H1 (cell line): ENCODE data around the gene LORICRIN. TPM values are rescaled to one million over a fixed set of nuclear protein-coding genes. Genes with fewer than 3 reads are reported as not detected.

Experiments
- CTCF ChIA-PET: fragments of 300-600 bp; sonication (Branson Sonifier 250); formaldehyde crosslinking; loops from one replicate; lab custom pipeline; 2021; ENCODE audit not compliant: partially characterized antibody; lab: Charles Lee
- POLR2A ChIA-PET: fragments of 300-600 bp; sonication (Branson Sonifier 250); formaldehyde crosslinking; loops from one replicate; lab custom pipeline; 2021; ENCODE audit warnings: inconsistent platforms; ENCODE audit not compliant: partially characterized antibody; lab: Charles Lee
- DNase-seq, 2 experiments: peaks; one replicate each; pipeline versions ENCODE4 v3.0.0 to v3.0.0-alpha.2; 2010 to 2022; ENCODE audit warnings: low spot score in 2 of 2, low read depth in 1 of 2, mixed read lengths in 1 of 2
- FAIRE-seq: peaks from 2 replicates; lab custom pipeline; 2011; peaks lifted over from hg19 to GRCh38; lab: Jason Lieb, UNC
- H2AFZ ChIP-seq: 2 replicates; pipeline ENCODE4 v1.8.1; 2012; ENCODE audit warnings: low read length, inconsistent platforms
- H2AK5ac ChIP-seq: 2 replicates; pipeline ENCODE4 v1.6.1; 2013; ENCODE audit warnings: low read depth, low read length
- H2BK120ac ChIP-seq: replicated peaks from 2 replicates; pipeline ENCODE3; 2013; ENCODE audit warnings: low read depth, low read length, inconsistent platforms
- H2BK12ac ChIP-seq: 2 replicates; pipeline ENCODE4 v1.6.1; 2013; ENCODE audit warnings: low read depth, low read length
- H2BK15ac ChIP-seq: 2 replicates; pipeline ENCODE4 v1.6.1; 2013; ENCODE audit warnings: low read length
- H2BK20ac ChIP-seq: 2 replicates; pipeline ENCODE4 v1.6.1; 2013; ENCODE audit warnings: low read length
- H2BK5ac ChIP-seq: 2 replicates; pipeline ENCODE4 v1.6.1; 2013; ENCODE audit warnings: low read depth, low read length
- H3K14ac ChIP-seq: 2 replicates; pipeline ENCODE4 v1.6.1; 2013; ENCODE audit warnings: inconsistent platforms; ENCODE audit not compliant: insufficient read length
- H3K18ac ChIP-seq: 2 replicates; pipeline ENCODE4 v1.6.1; 2013; ENCODE audit warnings: low read length; ENCODE audit errors: extremely low read depth
- H3K23ac ChIP-seq: 2 replicates; pipeline ENCODE4 v1.6.1; 2013; ENCODE audit warnings: inconsistent platforms; ENCODE audit not compliant: insufficient read length
- H3K23me2 ChIP-seq: 2 replicates; pipeline ENCODE4 v1.6.1; 2013; ENCODE audit warnings: low read depth, low read length
- H3K27ac ChIP-seq: 2 replicates; pipeline ENCODE4 v1.6.1; 2011; ENCODE audit warnings: low read depth, low read length, inconsistent platforms
- H3K27me3 ChIP-seq, 4 experiments: replicated peaks in 1 of 4; 1 replicate in 1 of 4; 2 replicates in 3 of 4; pipeline versions ENCODE4 v1.6.1 to v1.8.1; 2011 to 2013; ENCODE audit warnings: low read length in 3 of 4, mild to moderate bottlenecking in 3 of 4, inconsistent platforms in 2 of 4, mixed read lengths in 2 of 4, moderate library complexity in 1 of 4; ENCODE audit not compliant: control insufficient read depth in 3 of 4, insufficient read depth in 3 of 4; ENCODE audit errors: extremely low read depth in 1 of 4
- H3K36me3 ChIP-seq, 4 experiments: 2 replicates each; pipeline versions ENCODE4 v1.6.1 to v1.8.1; 2011 to 2013; ENCODE audit warnings: mild to moderate bottlenecking in 4 of 4, low read length in 3 of 4, moderate library complexity in 2 of 4, control low read depth in 1 of 4, inconsistent platforms in 1 of 4; ENCODE audit not compliant: insufficient read depth in 4 of 4, control insufficient read depth in 2 of 4
- H3K4ac ChIP-seq: replicated peaks from 2 replicates; pipeline ENCODE3; 2013; ENCODE audit warnings: low read length, low read depth, mixed read lengths, inconsistent platforms; ENCODE audit not compliant: insufficient read length
- H3K4me1 ChIP-seq, 4 experiments: replicated peaks in 1 of 4; 1 replicate in 1 of 4; 2 replicates in 3 of 4; pipeline versions ENCODE4 v1.6.1 to v1.8.1; 2011 to 2013; ENCODE audit warnings: low read length in 3 of 4, inconsistent platforms in 2 of 4, mixed read lengths in 1 of 4; ENCODE audit not compliant: insufficient read depth in 4 of 4, control insufficient read depth in 3 of 4
- H3K4me2 ChIP-seq, 2 experiments: 2 replicates each; pipeline versions ENCODE4 v1.6.1 to v1.8.1; 2011 to 2013; ENCODE audit warnings: low read depth in 2 of 2, low read length in 2 of 2, control low read depth in 1 of 2, inconsistent platforms in 1 of 2, mild to moderate bottlenecking in 1 of 2; ENCODE audit not compliant: insufficient read depth in 1 of 2
- H3K4me3 ChIP-seq, 4 experiments: fragments of 200-600, 300-600 bp in 1 of 4; sonication (generic), shearing (Covaris generic), sonication (Bioruptor Twin) in 1 of 4; 2 replicates each; pipeline versions ENCODE4 v1.5.1 to v1.8.1; 2011 to 2016; ENCODE audit warnings: low read length in 4 of 4, low read depth in 3 of 4, control low read depth in 2 of 4, inconsistent platforms in 2 of 4, mild to moderate bottlenecking in 2 of 4, mixed read lengths in 1 of 4, moderate library complexity in 1 of 4; ENCODE audit not compliant: insufficient read depth in 2 of 4; ENCODE audit errors: extremely low read depth in 1 of 4
- H3K56ac ChIP-seq: replicated peaks from 2 replicates; pipeline ENCODE3; 2013; ENCODE audit warnings: low read depth, mild to moderate bottlenecking, mixed read lengths, low read length, inconsistent platforms; ENCODE audit not compliant: insufficient read length
- H3K79me1 ChIP-seq: 2 replicates; pipeline ENCODE4 v1.6.1; 2013; ENCODE audit warnings: low read depth, low read length, control low read depth
- H3K79me2 ChIP-seq, 2 experiments: 2 replicates each; pipeline versions ENCODE4 v1.6.1 to v1.8.1; 2012 to 2013; ENCODE audit warnings: low read length in 2 of 2, mild to moderate bottlenecking in 2 of 2, inconsistent platforms in 1 of 2; ENCODE audit not compliant: insufficient read depth in 2 of 2, control insufficient read depth in 1 of 2
- H3K9ac ChIP-seq, 4 experiments: replicated peaks in 1 of 4; 1 replicate in 1 of 4; 2 replicates in 3 of 4; pipeline versions ENCODE4 v1.6.1 to v1.8.1; 2011 to 2013; ENCODE audit warnings: low read depth in 3 of 4, low read length in 3 of 4, control low read depth in 2 of 4, mild to moderate bottlenecking in 2 of 4, moderate library complexity in 2 of 4, inconsistent platforms in 1 of 4; ENCODE audit errors: extremely low read depth in 1 of 4
- H3K9me3 ChIP-seq, 2 experiments: 2 replicates each; pipeline versions ENCODE4 v1.6.1 to v1.8.1; 2012 to 2013; ENCODE audit warnings: mild to moderate bottlenecking in 2 of 2, moderate library complexity in 2 of 2, control low read depth in 1 of 2, inconsistent platforms in 1 of 2, low read depth in 1 of 2, low read length in 1 of 2, mixed read lengths in 1 of 2; ENCODE audit not compliant: insufficient read depth in 2 of 2
- H4K20me1 ChIP-seq, 2 experiments: replicated peaks in 1 of 2; 2 replicates each; pipeline versions ENCODE3 to v1.8.1; 2011 to 2013; ENCODE audit warnings: inconsistent platforms in 2 of 2, low read length in 2 of 2, mild to moderate bottlenecking in 1 of 2; ENCODE audit not compliant: insufficient read depth in 2 of 2, control insufficient read depth in 1 of 2
- H4K5ac ChIP-seq: 2 replicates; pipeline ENCODE4 v1.6.1; 2013; ENCODE audit warnings: low read length, low read depth, mixed read lengths, inconsistent platforms; ENCODE audit not compliant: insufficient read length
- H4K8ac ChIP-seq: 2 replicates; pipeline ENCODE4 v1.8.0; 2013; ENCODE audit warnings: mild to moderate bottlenecking, moderate library complexity, low read length, inconsistent platforms; ENCODE audit not compliant: insufficient read depth; ENCODE audit errors: extremely low read depth
- H4K91ac ChIP-seq: replicated peaks from 2 replicates; pipeline ENCODE3; 2013; ENCODE audit warnings: low read length, mixed read lengths, inconsistent platforms; ENCODE audit not compliant: insufficient read length
- ASH2L ChIP-seq: fragments of 200-600, 300-600 bp; sonication (generic); IDR thresholded peaks from one replicate; pipeline ENCODE4 v1.7.1; 2017; ENCODE audit warnings: low read length
- POLR2A ChIP-seq, 2 experiments: IDR thresholded peaks; 1 replicate in 1 of 2; 2 replicates in 1 of 2; pipeline ENCODE4 v1.6.1; 2011; ENCODE audit warnings: low read depth in 2 of 2, low read length in 2 of 2, mild to moderate bottlenecking in 2 of 2; ENCODE audit errors: control extremely low read depth in 1 of 2
- WGBS, 2 experiments: shearing (Covaris generic) in 1 of 2; methylation state at CpG; one replicate each; pipeline versions ENCODE4 v1.1.6 to v1.1.7; 2013 to 2015; ENCODE audit warnings: low lambda C conversion rate in 2 of 2, mixed read lengths in 2 of 2, inconsistent platforms in 1 of 2, low coverage in 1 of 2, missing lambda C conversion rate in 1 of 2; ENCODE audit not compliant: insufficient replicate concordance in 2 of 2, insufficient coverage in 1 of 2, insufficient read length in 1 of 2; ENCODE audit errors: extremely low coverage in 1 of 2, missing lambda C conversion rate in 1 of 2; 5-methylcytosine and 5-hydroxymethylcytosine counted together
- polyA plus RNA-seq, 7 experiments: library from polyadenylated mRNA; depleted of rRNA in 3 of 7; stranded (reverse) in 5 of 7; unstranded in 2 of 7; fragments of >200 nt in 5 of 7; fragments of 200-250 nt in 2 of 7; gene quantifications; 1 replicate in 5 of 7; 2 replicates in 1 of 7; 4 replicates in 1 of 7; pipeline versions ENCODE4 v1.2.1 to v1.2.3, GENCODE V29; 2011 to 2013; ENCODE audit warnings: missing spikeins in 2 of 7, mixed read lengths in 2 of 7
- total RNA-seq: library from RNA; stranded (reverse); fragmentation: NEBNext Ultra II Directional; extraction: Animal tissue kit (Norgen Biotek cat#: 25700); gene quantifications from 2 replicates; pipeline ENCODE4 v1.2.1, GENCODE V29; 2021

LORICRIN gene
- total and polyA plus RNA-seq, 2 of the 8 experiments (the other 6 are each of a cell fraction or from before 2014, with no cell fraction given): not detected

GRCh38 chr1:153242160-153242559, 17.3 kb upstream of the LORICRIN start:
- FAIRE-seq: no peak

More at GRCh38 chr1:153242160-153242559, 17.3 kb upstream of the LORICRIN start:
- Histone ChIP-seq H3K4me3 (no peak overlapping the region), H2BK120ac (no peak overlapping the region), H3K23me2 (peaks cover 10% of the 10 kb centered on the region; the same call in 1 of the 2 replicates), H3K18ac (no peak overlapping the region), H3K56ac (no peak overlapping the region), H3K79me2 (no peaks in the 10 kb centered on the region), H3K27ac (no peak overlapping the region), H3K79me1 (no peaks in the 10 kb centered on the region), H2BK20ac (no peak overlapping the region), H4K5ac (no peak overlapping the region), H4K8ac (no peak overlapping the region), H2BK15ac (no peak overlapping the region), H4K20me1 (no peaks in the 10 kb centered on the region), H2AK5ac (no peak overlapping the region), H4K91ac (no peak overlapping the region), H3K4ac (no peak overlapping the region), H3K9me3 (peaks cover 2% of the 10 kb centered on the region in 2 experiments; a peak in 2 of 4 replicates), H3K4me2 (no peak overlapping the region), H2BK12ac (no peak overlapping the region), H3K14ac (no peak overlapping the region), H3K4me1 (no peaks in the 10 kb centered on the region), H3K23ac (no peak overlapping the region), H3K9ac (no peak overlapping the region), H3K36me3 (no peaks in the 10 kb centered on the region), H2BK5ac (no peak overlapping the region), H2AFZ (no peak overlapping the region), H3K27me3 (no peaks in the 10 kb centered on the region)
- WGBS, 2 experiments: 85% methylated on average over 1 of the region's 1 CpG; no CpG with 5 or more reads in 1 of the 2 experiments
- CTCF ChIA-PET: interaction anchor here (0.9 kb wide), 1 partner anchor 783 kb away, joined by 3 read pairs; no protein-coding TSS in a partner anchor
- TF ChIP-seq POLR2A (IDR thresholded peaks at IDR 0.05; ENCODE audit: control extremely low read depth in 1 of 2, low read depth in 2 of 2, low read length in 2 of 2) (no peak), ASH2L (no peak)
- POLR2A ChIA-PET: no interaction called here
- no peak for DNase-seq
